HCT116 (cell line): ENCODE data around the gene RBPJ. TPM values are rescaled to one million over a fixed set of nuclear protein-coding genes. Genes with fewer than 3 reads are reported as not detected.

ENCODE experiments used
- ATAC-seq: fragments of 200-7000 bp; cut with Tn5 transposase; 2 replicates; pipeline ENCODE4 v1.9.1; 2020; ENCODE audit warnings: mild to moderate bottlenecking, moderate library complexity
- BruUV-seq: library from RNA; stranded (reverse); fragments of 400-500 nt; replicated peaks from 2 replicates; lab custom pipeline; 2021; lab: Mats Ljungman, UMichigan
- CTCF ChIA-PET: fragments of 300-600 bp; sonication (Branson Sonifier 250); formaldehyde crosslinking; loops from one replicate; lab custom pipeline; 2021; ENCODE audit warnings: antibody characterized with exemption; lab: Charles Lee
- POLR2A ChIA-PET: fragments of 300-600, 350-600 bp; sonication (Branson Sonifier 250); formaldehyde crosslinking; loops from one replicate; lab custom pipeline; 2021; ENCODE audit warnings: antibody characterized with exemption; lab: Charles Lee
- RAD21 ChIA-PET, 2 experiments: fragments of 300-600 bp; sonication (Branson Sonifier 250); formaldehyde crosslinking; loops; one replicate each; lab custom pipeline; 2023; ENCODE audit warnings: low total read pairs in 2 of 2; ENCODE audit not compliant: uncharacterized antibody in 2 of 2, unreplicated experiment in 2 of 2, low non-redundant PET in 1 of 2; lab: Charles Lee
- DNase-seq: peaks from one replicate; pipeline ENCODE4 v3.0.0-alpha.2; 2010; ENCODE audit warnings: low read depth, low spot score
- H2AFZ ChIP-seq: fragments of 200-600 bp; shearing (Covaris generic), sonication (generic); 2 replicates; pipeline ENCODE4 v1.6.1; 2017; ENCODE audit warnings: low read depth, mixed run types, mixed read lengths, antibody characterized with exemption, low read length; ENCODE audit not compliant: poor library complexity, severe bottlenecking
- H3K27ac ChIP-seq: 2 replicates; pipeline ENCODE4 v1.5.1; 2012; ENCODE audit warnings: low read depth, low read length
- H3K27me3 ChIP-seq: fragments of 200-600 bp; sonication (generic); 2 replicates; pipeline ENCODE4 v1.6.1; 2016; ENCODE audit warnings: mixed run types, low read length, mixed read lengths; ENCODE audit not compliant: insufficient read depth
- H3K36me3 ChIP-seq, 2 experiments: fragments of 200-500 bp in 1 of 2; fragments of 200-600 bp in 1 of 2; sonication (Bioruptor generic) in 1 of 2; sonication (generic) in 1 of 2; 2 replicates each; pipeline versions ENCODE4 v1.5.1 to v1.6.1; 2014 to 2016; ENCODE audit warnings: low read length in 2 of 2, inconsistent platforms in 1 of 2, mixed read lengths in 1 of 2, mixed run types in 1 of 2; ENCODE audit not compliant: insufficient read depth in 2 of 2, control insufficient read depth in 1 of 2
- H3K4me1 ChIP-seq, 2 experiments: fragments of 200-600 bp in 1 of 2; sonication (generic) in 1 of 2; 2 replicates each; pipeline versions ENCODE4 v1.5.1 to v1.6.1; 2012 to 2017; ENCODE audit warnings: low read length in 2 of 2, inconsistent platforms in 1 of 2, mild to moderate bottlenecking in 1 of 2, mixed read lengths in 1 of 2, mixed run types in 1 of 2, moderate library complexity in 1 of 2; ENCODE audit not compliant: insufficient read depth in 2 of 2, control insufficient read depth in 1 of 2
- H3K4me2 ChIP-seq: fragments of 200-600 bp; sonication (generic); 2 replicates; pipeline ENCODE4 v1.6.1; 2017; ENCODE audit warnings: mixed run types, low read length, mixed read lengths
- H3K4me3 ChIP-seq, 2 experiments: fragments of 200-600 bp in 1 of 2; sonication (generic) in 1 of 2; replicated peaks in 1 of 2; 2 replicates each; pipeline ENCODE4 v1.5.1; 2011 to 2016; ENCODE audit warnings: low read length in 2 of 2, control low read depth in 1 of 2, low read depth in 1 of 2, mild to moderate bottlenecking in 1 of 2, mixed read lengths in 1 of 2, mixed run types in 1 of 2
- H3K79me2 ChIP-seq: fragments of 200-600 bp; sonication (generic); 2 replicates; pipeline ENCODE4 v1.6.1; 2017; ENCODE audit warnings: mild to moderate bottlenecking, mixed run types, low read length, moderate library complexity, mixed read lengths; ENCODE audit not compliant: insufficient read depth
- H3K9ac ChIP-seq: fragments of 200-600 bp; sonication (generic); 2 replicates; pipeline ENCODE4 v1.6.1; 2016; ENCODE audit warnings: low read length, mixed read lengths
- H3K9me2 ChIP-seq: fragments of 200-600 bp; sonication (generic), shearing (Covaris generic); 2 replicates; pipeline ENCODE4 v1.6.1; 2017; ENCODE audit warnings: mixed run types, mild to moderate bottlenecking, moderate library complexity; ENCODE audit not compliant: insufficient read depth
- H3K9me3 ChIP-seq, 2 experiments: fragments of 200-500 bp in 1 of 2; fragments of 200-600 bp in 1 of 2; sonication (Bioruptor generic) in 1 of 2; sonication (generic) in 1 of 2; 2 replicates each; pipeline ENCODE4 v1.6.1; 2014 to 2017; ENCODE audit warnings: low read length in 2 of 2, mixed read lengths in 2 of 2, inconsistent platforms in 1 of 2, low read depth in 1 of 2, mild to moderate bottlenecking in 1 of 2, mixed run types in 1 of 2, moderate library complexity in 1 of 2; ENCODE audit not compliant: control insufficient read depth in 1 of 2, insufficient read depth in 1 of 2
- H4K20me1 ChIP-seq: fragments of 200-600 bp; sonication (generic), shearing (Covaris generic); 2 replicates; pipeline ENCODE4 v1.6.1; 2017; ENCODE audit warnings: mixed run types, mild to moderate bottlenecking, moderate library complexity; ENCODE audit not compliant: insufficient read depth
- EZH2phosphoT487 ChIP-seq: fragments of 200-600 bp; IDR thresholded peaks from 2 replicates; pipeline ENCODE4 v1.6.1; 2018; ENCODE audit warnings: antibody characterized with exemption, borderline replicate concordance
- POLR2A ChIP-seq: IDR thresholded peaks from 2 replicates; pipeline ENCODE4 v1.7.0; 2011; ENCODE audit warnings: borderline replicate concordance; ENCODE audit not compliant: insufficient read depth, insufficient read length; ENCODE audit errors: extremely low read depth
- POLR2AphosphoS5 ChIP-seq: IDR thresholded peaks from 2 replicates; pipeline ENCODE4 v1.6.1; 2011; ENCODE audit warnings: mild to moderate bottlenecking, low read depth, low read length, moderate library complexity
- YY1 ChIP-seq: IDR thresholded peaks from 2 replicates; pipeline ENCODE4 v1.6.1; 2011; ENCODE audit warnings: low read length, low read depth, moderate library complexity, mild to moderate bottlenecking; ENCODE audit not compliant: insufficient replicate concordance; ENCODE audit errors: extremely low read depth
- ZBTB33 ChIP-seq: IDR thresholded peaks from 2 replicates; pipeline ENCODE4 v1.6.1; 2011; ENCODE audit warnings: mild to moderate bottlenecking, low read length, moderate library complexity; ENCODE audit not compliant: insufficient replicate concordance; ENCODE audit errors: extremely low read depth
- intact Hi-C: fragments of 100-400 bp; cut with micrococcal nuclease; formaldehyde crosslinking; loops from 2 replicates; pipeline ENCODE4 v1.10.0; 2022
- total RNA-seq: library from RNA; stranded (reverse); gene quantifications from one replicate; pipeline ENCODE4 v1.2.1, GENCODE V29; 2021; ENCODE audit not compliant: unreplicated experiment
- TF ChIP-seq, protein P1 (sequence below): IDR thresholded peaks from 2 replicates; pipeline ENCODE4 v1.6.1; 2012; ENCODE audit warnings: low read depth
- TF ChIP-seq, protein P2 (sequence below): IDR thresholded peaks from 2 replicates; pipeline ENCODE4 v1.6.1; 2012

Gene RBPJ
- total RNA-seq, 1 experiment from 2014 or later = 72.7 TPM

- TF ChIP-seq EZH2phosphoT487 (no peak), YY1 (peak; percentile 44), ZBTB33 (peak; percentile 97), POLR2AphosphoS5 (0 out of 2 replicates have a peak, but pooled peaks have one; percentile 36), POLR2A (no peak)
- TF ChIP-seq, protein P1, sequence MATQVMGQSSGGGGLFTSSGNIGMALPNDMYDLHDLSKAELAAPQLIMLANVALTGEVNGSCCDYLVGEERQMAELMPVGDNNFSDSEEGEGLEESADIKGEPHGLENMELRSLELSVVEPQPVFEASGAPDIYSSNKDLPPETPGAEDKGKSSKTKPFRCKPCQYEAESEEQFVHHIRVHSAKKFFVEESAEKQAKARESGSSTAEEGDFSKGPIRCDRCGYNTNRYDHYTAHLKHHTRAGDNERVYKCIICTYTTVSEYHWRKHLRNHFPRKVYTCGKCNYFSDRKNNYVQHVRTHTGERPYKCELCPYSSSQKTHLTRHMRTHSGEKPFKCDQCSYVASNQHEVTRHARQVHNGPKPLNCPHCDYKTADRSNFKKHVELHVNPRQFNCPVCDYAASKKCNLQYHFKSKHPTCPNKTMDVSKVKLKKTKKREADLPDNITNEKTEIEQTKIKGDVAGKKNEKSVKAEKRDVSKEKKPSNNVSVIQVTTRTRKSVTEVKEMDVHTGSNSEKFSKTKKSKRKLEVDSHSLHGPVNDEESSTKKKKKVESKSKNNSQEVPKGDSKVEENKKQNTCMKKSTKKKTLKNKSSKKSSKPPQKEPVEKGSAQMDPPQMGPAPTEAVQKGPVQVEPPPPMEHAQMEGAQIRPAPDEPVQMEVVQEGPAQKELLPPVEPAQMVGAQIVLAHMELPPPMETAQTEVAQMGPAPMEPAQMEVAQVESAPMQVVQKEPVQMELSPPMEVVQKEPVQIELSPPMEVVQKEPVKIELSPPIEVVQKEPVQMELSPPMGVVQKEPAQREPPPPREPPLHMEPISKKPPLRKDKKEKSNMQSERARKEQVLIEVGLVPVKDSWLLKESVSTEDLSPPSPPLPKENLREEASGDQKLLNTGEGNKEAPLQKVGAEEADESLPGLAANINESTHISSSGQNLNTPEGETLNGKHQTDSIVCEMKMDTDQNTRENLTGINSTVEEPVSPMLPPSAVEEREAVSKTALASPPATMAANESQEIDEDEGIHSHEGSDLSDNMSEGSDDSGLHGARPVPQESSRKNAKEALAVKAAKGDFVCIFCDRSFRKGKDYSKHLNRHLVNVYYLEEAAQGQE = no peak
- TF ChIP-seq, protein P2, sequence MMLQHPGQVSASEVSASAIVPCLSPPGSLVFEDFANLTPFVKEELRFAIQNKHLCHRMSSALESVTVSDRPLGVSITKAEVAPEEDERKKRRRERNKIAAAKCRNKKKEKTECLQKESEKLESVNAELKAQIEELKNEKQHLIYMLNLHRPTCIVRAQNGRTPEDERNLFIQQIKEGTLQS = no peak
- BruUV-seq = no TSS peak
- intact Hi-C loops = loop anchor here (2.0 kb wide), 1 partner anchor 123 kb away; no protein-coding TSS in a partner anchor
- Histone ChIP-seq H3K9me2 (no peaks in the 10 kb centered on the region), H3K4me3 (peak overlapping the region; percentile 79 to 93), H3K27ac (peak overlapping the region; percentile 89), H3K27me3 (no peaks in the 10 kb centered on the region), H3K9me3 (peaks cover 0 to 9% of the 10 kb centered on the region in 2 experiments; a peak in 1 of 4 replicates), H3K4me2 (peak overlapping the region; percentile 100), H3K9ac (peak overlapping the region; percentile 95), H3K4me1 (peaks cover 9 to 39% of the 10 kb centered on the region in 2 experiments; a peak in 3 of 4 replicates), H3K79me2 (peaks cover 33% of the 10 kb centered on the region), H3K36me3 (no peaks in the 10 kb centered on the region), H4K20me1 (peaks cover 5% of the 10 kb centered on the region; the same call in 1 of the 2 replicates), H2AFZ (peak overlapping the region; percentile 82)
- peak; percentile 99 for DNase-seq
- ChIA-PET RAD21 (no interaction called here), POLR2A (interaction anchor here (0.9 to 3.6 kb wide), 6 partner anchors 24 to 147 kb away, joined by 3 to 15 read pairs (median 4); no protein-coding TSS in a partner anchor), CTCF (interaction anchor here (1.0 to 2.9 kb wide), 4 partner anchors 10 to 250 kb away, joined by 3 to 10 read pairs (median 6); no protein-coding TSS in a partner anchor)
- ATAC-seq = peak; percentile 78
Observed at GRCh38 chr4:26319467-26319948, 1.3 kb upstream of the RBPJ start.
